Esophagus (tissue), 2 donors: ENCODE data around the gene IL7R. TPM values are rescaled to one million over a fixed set of nuclear protein-coding genes. Genes with fewer than 3 reads are reported as not detected.

Source experiments
- H3K27ac ChIP-seq, 2 donors: one replicate each; pipeline ENCODE4 v1.5.1; 2013; ENCODE audit warnings: low read depth in 2 of 2, mild to moderate bottlenecking in 2 of 2, inconsistent platforms in 1 of 2, low read length in 1 of 2, moderate library complexity in 1 of 2
- H3K27me3 ChIP-seq, 2 donors: one replicate each; pipeline ENCODE4 v1.6.1; 2013; ENCODE audit warnings: low read length in 2 of 2, control low read depth in 1 of 2, mild to moderate bottlenecking in 1 of 2; ENCODE audit not compliant: insufficient read depth in 2 of 2, control insufficient read depth in 1 of 2
- H3K36me3 ChIP-seq, 2 donors: one replicate each; pipeline ENCODE4 v1.6.1; 2013; ENCODE audit warnings: low read length in 1 of 2; ENCODE audit not compliant: control insufficient read depth in 2 of 2, insufficient read depth in 2 of 2
- H3K4me1 ChIP-seq, 2 donors: one replicate each; pipeline ENCODE4 v1.6.1; 2013; ENCODE audit warnings: low read length in 1 of 2; ENCODE audit not compliant: control insufficient read depth in 2 of 2, insufficient read depth in 2 of 2
- H3K4me3 ChIP-seq, 2 donors: one replicate each; pipeline ENCODE4 v1.5.1; 2013; ENCODE audit warnings: low read length in 2 of 2, mild to moderate bottlenecking in 2 of 2, low read depth in 1 of 2, moderate library complexity in 1 of 2
- H3K9me3 ChIP-seq, 2 donors: one replicate each; pipeline ENCODE4 v1.6.1; 2013; ENCODE audit warnings: mild to moderate bottlenecking in 2 of 2, low read depth in 1 of 2, low read length in 1 of 2, moderate library complexity in 1 of 2; ENCODE audit not compliant: control insufficient read depth in 2 of 2, insufficient read depth in 1 of 2
- WGBS, 2 donors: extraction: QIAGEN DNeasy Blood & Tissue Kit; methylation state at CpG; one replicate each; pipeline ENCODE4 v1.1.7; 2013; 5-methylcytosine and 5-hydroxymethylcytosine counted together
- polyA plus RNA-seq, 2 donors: library from polyadenylated mRNA; stranded (reverse); fragments of 200-250 nt; gene quantifications; one replicate each; pipeline ENCODE4 v1.2.3, GENCODE V29; 2013
- donor health status: healthy with polysubstance abuse.
- donor health status: Bipolar disorder and iron deficiency.

IL7R gene
- polyA plus RNA-seq, 2 donors: 2.5 to 2.7 TPM

DNA sequence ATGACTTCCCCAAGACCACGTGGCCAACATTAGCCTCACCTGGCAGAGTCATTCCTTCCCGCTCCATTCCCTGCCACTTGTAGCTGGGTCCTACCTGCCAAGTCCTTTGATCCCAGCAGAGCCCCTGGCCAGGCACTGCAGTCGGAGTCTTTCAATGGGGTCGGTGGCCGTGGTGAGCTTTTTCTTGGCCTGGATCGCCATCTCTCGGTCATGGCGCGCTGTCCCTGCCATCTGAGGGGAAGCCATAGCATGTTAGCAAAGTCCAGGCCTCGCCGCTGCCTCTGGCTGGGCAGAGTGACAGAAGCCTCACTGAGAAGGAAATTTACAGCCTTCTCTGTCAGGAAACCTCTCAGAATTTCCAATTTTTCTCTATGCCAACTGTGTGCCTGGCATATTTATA is 64.2 kb downstream of the IL7R start:
- no peaks in the 10 kb centered on the region for H3K9me3 ChIP-seq
- H3K27me3 ChIP-seq: no peaks in the 10 kb centered on the region
- H3K4me1 ChIP-seq: no peaks in the 10 kb centered on the region
- 67 to 71% methylated on average over 11 of the region's 11 CpGs for WGBS, 2 donors
- no peak overlapping the region for H3K4me3 ChIP-seq
- H3K36me3 ChIP-seq: no peaks in the 10 kb centered on the region
- H3K27ac ChIP-seq: no peak overlapping the region

DNA sequence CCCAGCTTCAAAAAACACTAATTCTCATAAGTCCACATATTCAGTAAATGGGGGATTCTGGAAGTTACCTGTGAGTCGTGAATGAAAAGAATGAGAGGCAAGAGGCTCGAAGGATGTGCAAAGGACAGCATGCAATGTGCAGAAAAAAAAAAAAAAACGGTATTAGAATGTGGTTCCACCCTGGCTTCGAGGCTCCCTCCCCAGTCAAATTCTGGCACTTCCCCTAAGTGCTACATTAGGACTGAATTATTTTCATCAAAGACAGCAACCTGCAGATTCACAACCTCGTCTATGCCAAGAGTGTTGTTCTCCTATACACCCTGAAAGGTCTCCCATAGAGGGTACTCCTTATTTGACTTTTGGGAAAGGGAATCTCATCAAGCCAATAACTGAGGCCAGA is 65.2 kb downstream of the IL7R start:
- H3K36me3 ChIP-seq: no peaks in the 10 kb centered on the region
- no peak overlapping the region for H3K4me3 ChIP-seq
- no peak overlapping the region for H3K27ac ChIP-seq
- no peaks in the 10 kb centered on the region for H3K9me3 ChIP-seq
- H3K4me1 ChIP-seq: no peaks in the 10 kb centered on the region
- 60 to 62% methylated on average over 5 of the region's 5 CpGs for WGBS, 2 donors
- no peaks in the 10 kb centered on the region for H3K27me3 ChIP-seq

- WGBS, 2 donors: 66 to 72% methylated on average over 7 of the region's 7 CpGs
- Histone ChIP-seq H3K27me3 (no peaks in the 10 kb centered on the region), H3K4me1 (no peaks in the 10 kb centered on the region)
These were observed 65.8 kb downstream of the IL7R start for GRCh38 chr5:35922468-35922867.

GRCh38 chr5:35924122-35924949 is 67.6 kb downstream of the IL7R start:
- no peak overlapping the region for H3K4me3 ChIP-seq
- H3K27ac ChIP-seq: no peak overlapping the region
- H3K27me3 ChIP-seq: no peaks in the 10 kb centered on the region
- H3K4me1 ChIP-seq: no peaks in the 10 kb centered on the region
- no peaks in the 10 kb centered on the region for H3K9me3 ChIP-seq
- H3K36me3 ChIP-seq: no peaks in the 10 kb centered on the region
- 40 to 42% methylated on average over 10 of the region's 10 CpGs for WGBS, 2 donors

More at GRCh38 chr5:35922468-35922867, 65.8 kb downstream of the IL7R start:
- no peaks in the 10 kb centered on the region for H3K9me3 ChIP-seq
- no peak overlapping the region for H3K4me3 ChIP-seq
- H3K36me3 ChIP-seq: no peaks in the 10 kb centered on the region
- no peak overlapping the region for H3K27ac ChIP-seq

DNA sequence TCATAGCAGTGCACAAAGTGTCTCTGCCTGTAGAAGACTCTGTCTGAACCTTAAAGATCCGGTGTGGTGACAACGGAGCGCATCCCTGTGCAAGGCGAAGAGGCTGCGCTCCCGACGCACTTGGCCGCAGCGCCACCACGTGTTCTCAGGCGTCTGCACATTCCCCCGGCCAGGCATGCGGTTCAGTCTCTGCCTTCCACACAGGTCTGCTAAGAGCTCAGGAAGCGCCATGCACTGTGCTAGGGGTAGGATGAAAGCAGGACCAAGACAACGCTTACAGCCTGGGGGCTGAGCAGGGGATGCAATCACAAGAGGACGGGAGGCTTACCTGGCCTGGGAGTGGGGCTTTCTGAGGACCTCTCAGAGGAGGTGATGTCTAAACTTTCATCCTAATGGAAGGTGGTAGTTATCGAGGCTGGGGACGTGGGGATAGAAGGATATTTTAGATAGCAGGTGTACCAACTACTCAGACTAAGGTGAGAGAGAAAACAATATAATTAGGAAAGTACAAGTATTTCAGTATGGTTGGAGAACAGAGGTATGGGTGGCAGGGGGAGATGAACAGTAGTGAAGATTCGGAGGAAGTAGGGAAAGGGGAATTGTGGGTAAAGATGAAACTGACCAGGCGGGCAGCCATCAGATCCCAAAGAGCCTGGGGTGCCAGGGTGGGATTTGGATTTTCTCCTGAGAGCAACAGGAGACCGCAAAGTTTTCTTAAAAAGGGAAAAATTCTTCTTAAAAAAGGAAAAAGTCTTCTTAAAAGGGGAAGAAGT is 68.4 kb downstream of the IL7R start:
- no peaks in the 10 kb centered on the region for H3K36me3 ChIP-seq
- H3K4me3 ChIP-seq: no peak overlapping the region
- no peaks in the 10 kb centered on the region for H3K27me3 ChIP-seq
- H3K27ac ChIP-seq: no peak overlapping the region
- H3K4me1 ChIP-seq: no peaks in the 10 kb centered on the region
- H3K9me3 ChIP-seq: no peaks in the 10 kb centered on the region
- 13 to 15% methylated on average over 21 of the region's 21 CpGs for WGBS, 2 donors

- no peaks in the 10 kb centered on the region for H3K9me3 ChIP-seq
- H3K4me3 ChIP-seq: no peak overlapping the region
- no peak overlapping the region for H3K27ac ChIP-seq
- H3K36me3 ChIP-seq: no peaks in the 10 kb centered on the region
- WGBS, 2 donors: 34 to 40% methylated on average over 13 of the region's 13 CpGs
- H3K27me3 ChIP-seq: no peaks in the 10 kb centered on the region
- no peaks in the 10 kb centered on the region for H3K4me1 ChIP-seq
These were observed 69.8 kb downstream of the IL7R start for GRCh38 chr5:35926389-35927051.

Other genes starting within 250 kb of the IL7R start
- 1 to 10 TPM in 1 of 2 donors, under 1 TPM in 1; 0.69 to 1.4 TPM for gene SPEF2, start 239.0 kb upstream of the IL7R start, polyA plus RNA-seq
- not detected for gene CAPSL, start 81.7 kb downstream of the IL7R start, polyA plus RNA-seq
- under 1 TPM; 0.02 TPM for gene UGT3A1, start 134.5 kb downstream of the IL7R start, polyA plus RNA-seq
- gene UGT3A2, start 210.0 kb downstream of the IL7R start, polyA plus RNA-seq: under 1 TPM in 1 of 2 donors, not detected in 1; 0.02 TPM